Neural cell (in vitro differentiated cells): ENCODE measurements around the gene CAAP1. TPM values are rescaled to one million over a fixed set of nuclear protein-coding genes. Genes with fewer than 3 reads are reported as not detected.

ENCODE experiments used
- H2AFZ ChIP-seq: fragments of 200-600, 300-800 bp; sonication (generic), shearing (Covaris generic); 2 replicates; pipeline ENCODE4 v1.6.0; 2014; ENCODE audit warnings: low read depth, mild to moderate bottlenecking, antibody characterized with exemption, low read length, moderate library complexity
- H3F3A ChIP-seq: fragments of 200-600 bp; shearing (Covaris generic); 2 replicates; pipeline ENCODE4 v1.6.1; 2016; ENCODE audit warnings: mild to moderate bottlenecking, moderate library complexity, mixed read lengths, antibody characterized with exemption, low read length; ENCODE audit not compliant: insufficient read depth, poor library complexity, severe bottlenecking
- H3K27ac ChIP-seq: fragments of 200-600, 300-800 bp; sonication (generic), shearing (Covaris generic); 2 replicates; pipeline ENCODE4 v1.5.1; 2014; ENCODE audit warnings: mild to moderate bottlenecking, low read length, moderate library complexity
- H3K27me3 ChIP-seq: fragments of 300-800, 200-600 bp; sonication (generic), shearing (Covaris generic); 2 replicates; pipeline ENCODE4 v1.6.0; 2014; ENCODE audit warnings: mild to moderate bottlenecking, low read depth, low read length, moderate library complexity; ENCODE audit not compliant: insufficient read depth
- H3K36me3 ChIP-seq: fragments of 300-800, 200-600 bp; sonication (generic), shearing (Covaris generic); 2 replicates; pipeline ENCODE4 v1.5.1; 2014; ENCODE audit warnings: mild to moderate bottlenecking, antibody characterized with exemption, low read length, moderate library complexity; ENCODE audit not compliant: insufficient read depth
- H3K4me2 ChIP-seq: fragments of 300-800, 200-600 bp; sonication (generic), shearing (Covaris generic); 2 replicates; pipeline ENCODE4 v1.6.0; 2014; ENCODE audit warnings: mild to moderate bottlenecking, low read length
- H3K4me3 ChIP-seq: fragments of 300-800, 200-600 bp; sonication (generic), shearing (Covaris generic); 2 replicates; pipeline ENCODE4 v1.5.1; 2014; ENCODE audit warnings: mild to moderate bottlenecking, low read length, moderate library complexity
- H3K79me2 ChIP-seq: fragments of 200-600 bp; shearing (Covaris generic); replicated peaks from 2 replicates; pipeline ENCODE4 v1.6.0; 2014; ENCODE audit warnings: mild to moderate bottlenecking, low read length, moderate library complexity; ENCODE audit not compliant: insufficient read depth
- H3K9ac ChIP-seq: fragments of 300-800, 200-600 bp; sonication (generic), shearing (Covaris generic); 2 replicates; pipeline ENCODE4 v1.6.1; 2016; ENCODE audit warnings: mild to moderate bottlenecking, low read length, mixed read lengths
- H3K9me2 ChIP-seq: fragments of 200-600 bp; shearing (Covaris generic); 2 replicates; pipeline ENCODE4 v1.6.1; 2016; ENCODE audit warnings: mild to moderate bottlenecking, low read length, mixed read lengths; ENCODE audit not compliant: insufficient read depth
- H3K9me3 ChIP-seq: fragments of 200-600, 300-800 bp; sonication (generic), shearing (Covaris generic); 2 replicates; pipeline ENCODE4 v1.6.1; 2016; ENCODE audit warnings: mild to moderate bottlenecking, mixed run types, low read length, moderate library complexity, mixed read lengths
- H4K20me1 ChIP-seq: fragments of 200-600 bp; shearing (Covaris generic); 2 replicates; pipeline ENCODE4 v1.6.1; 2016; ENCODE audit warnings: mild to moderate bottlenecking, mixed run types; ENCODE audit not compliant: insufficient read depth
- CTCF ChIP-seq: fragments of 450-650 bp; IDR thresholded peaks from 2 replicates; pipeline ENCODE4 v1.5.1; 2014; ENCODE audit warnings: antibody characterized with exemption, mild to moderate bottlenecking, moderate library complexity; ENCODE audit not compliant: poor library complexity, severe bottlenecking
- EP300 ChIP-seq: fragments of 450-650 bp; conservative IDR thresholded peaks from 2 replicates; pipeline ENCODE4 v1.6.1; 2014; ENCODE audit warnings: antibody characterized with exemption, mild to moderate bottlenecking, moderate library complexity; ENCODE audit not compliant: poor library complexity, severe bottlenecking
- EZH2 ChIP-seq: fragments of 200-600, 300-800 bp; shearing (Covaris generic), sonication (generic); IDR thresholded peaks from 2 replicates; pipeline ENCODE4 v1.6.1; 2014; ENCODE audit warnings: antibody characterized with exemption, low read length, borderline replicate concordance, mild to moderate bottlenecking; ENCODE audit not compliant: insufficient read depth, poor library complexity, severe bottlenecking
- MXI1 ChIP-seq: fragments of 450-650 bp; conservative IDR thresholded peaks from 2 replicates; pipeline ENCODE4 v1.6.1; 2014; ENCODE audit warnings: antibody characterized with exemption, mild to moderate bottlenecking; ENCODE audit not compliant: poor library complexity, severe bottlenecking
- POLR2AphosphoS5 ChIP-seq: IDR thresholded peaks from 2 replicates; pipeline ENCODE4 v1.6.1; 2012
- RAD21 ChIP-seq: fragments of 450-650 bp; conservative IDR thresholded peaks from 2 replicates; pipeline ENCODE4 v1.6.1; 2014; ENCODE audit warnings: antibody characterized with exemption, mild to moderate bottlenecking, moderate library complexity
- REST ChIP-seq: IDR thresholded peaks from 2 replicates; pipeline ENCODE4 v1.6.1; 2012; ENCODE audit warnings: borderline replicate concordance
- SMC3 ChIP-seq: fragments of 450-650 bp; conservative IDR thresholded peaks from 2 replicates; pipeline ENCODE4 v1.6.1; 2014; ENCODE audit warnings: antibody characterized with exemption, mild to moderate bottlenecking, moderate library complexity; ENCODE audit not compliant: poor library complexity
- TAF1 ChIP-seq: IDR thresholded peaks from 2 replicates; pipeline ENCODE4 v1.6.1; 2012; ENCODE audit warnings: low read depth
- polyA plus RNA-seq: library from polyadenylated mRNA; depleted of rRNA; stranded (reverse); fragments of >200 nt; gene quantifications from 2 replicates; pipeline ENCODE4 v1.2.3, GENCODE V29; 2014

Gene CAAP1
- polyA plus RNA-seq, 1 donor from 2014 or later, result 14.9 TPM

- Histone ChIP-seq H3K9me2 (no peaks in the 10 kb centered on the region), H3F3A (no peaks in the 10 kb centered on the region), H3K4me3 (no peak overlapping the region), H4K20me1 (no peaks in the 10 kb centered on the region), H3K79me2 (no peaks in the 10 kb centered on the region), H3K27ac (no peak overlapping the region), H3K9me3 (no peaks in the 10 kb centered on the region), H3K4me2 (no peak overlapping the region), H3K9ac (no peak overlapping the region), H2AFZ (no peak overlapping the region), H3K36me3 (no peaks in the 10 kb centered on the region), H3K27me3 (no peaks in the 10 kb centered on the region)
- TF ChIP-seq MXI1 (no peak), TAF1 (no peak), POLR2AphosphoS5 (no peak), RAD21 (no peak), EZH2 (no peak), EP300 (no peak), REST (no peak), SMC3 (no peak), CTCF (no peak)
Observed at GRCh38 chr9:26801772-26802171, 90.8 kb downstream of the CAAP1 start.

GRCh38 chr9:26800322-26800721 is 92.3 kb downstream of the CAAP1 start:
- Histone ChIP-seq H4K20me1 (no peaks in the 10 kb centered on the region), H3K4me2 (no peak overlapping the region), H3K9me3 (no peaks in the 10 kb centered on the region), H3K4me3 (no peak overlapping the region), H3K9ac (no peak overlapping the region), H2AFZ (no peak overlapping the region), H3K27ac (no peak overlapping the region), H3K27me3 (no peaks in the 10 kb centered on the region), H3K36me3 (no peaks in the 10 kb centered on the region), H3F3A (no peaks in the 10 kb centered on the region), H3K79me2 (no peaks in the 10 kb centered on the region), H3K9me2 (no peaks in the 10 kb centered on the region)
- TF ChIP-seq EP300 (no peak), EZH2 (no peak), SMC3 (no peak), TAF1 (no peak), CTCF (no peak), POLR2AphosphoS5 (no peak), RAD21 (no peak), REST (no peak), MXI1 (no peak)
